ENCODE results near the gene MAN1C1.

DNA sequence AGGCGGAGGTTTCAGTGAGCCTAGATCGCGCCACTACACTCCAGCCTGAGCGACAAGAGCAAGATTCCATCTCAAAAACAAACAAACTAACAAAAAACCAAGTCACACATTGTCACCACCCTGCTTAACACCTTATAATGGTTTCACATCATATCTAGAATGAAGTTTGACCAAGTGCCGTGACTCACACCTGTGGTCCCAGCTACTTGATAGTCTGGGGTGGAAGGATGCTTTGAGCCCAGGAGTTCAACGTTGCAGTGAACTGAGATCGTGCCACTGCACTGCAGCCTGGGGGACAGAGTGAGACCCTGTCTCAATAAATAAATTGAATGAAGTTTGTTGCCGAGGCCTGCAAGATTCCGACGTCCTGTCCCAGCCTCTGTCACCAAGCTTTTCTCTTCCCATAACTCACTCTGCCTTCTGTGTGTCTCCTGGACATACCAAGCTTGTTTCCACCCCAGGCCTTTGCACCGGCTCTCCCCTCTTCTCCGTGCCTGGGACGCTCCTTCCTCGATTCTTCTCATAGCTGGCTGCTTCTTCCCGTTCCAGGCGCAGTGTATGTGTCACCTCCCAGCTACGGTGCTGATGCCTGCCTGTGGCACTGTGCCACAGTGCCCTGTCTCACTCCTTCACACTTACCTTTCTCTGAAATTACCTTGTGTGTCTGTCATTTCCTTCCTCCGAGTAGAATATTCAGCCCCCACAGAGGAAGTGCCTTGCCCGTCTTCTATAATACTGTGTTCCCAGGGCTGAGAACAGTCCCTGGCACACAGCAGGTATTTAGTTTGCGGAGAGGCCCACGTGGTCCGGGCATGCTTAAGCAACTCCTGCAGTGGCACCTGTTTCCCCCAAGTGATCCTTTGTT is 179.6 kb downstream of the MAN1C1 start:
- no peak for TF ChIP-seq EZH2 (IDR thresholded peaks at IDR 0.05; ENCODE audit: low read length, missing control alignments)
- TF ChIP-seq, protein P1, sequence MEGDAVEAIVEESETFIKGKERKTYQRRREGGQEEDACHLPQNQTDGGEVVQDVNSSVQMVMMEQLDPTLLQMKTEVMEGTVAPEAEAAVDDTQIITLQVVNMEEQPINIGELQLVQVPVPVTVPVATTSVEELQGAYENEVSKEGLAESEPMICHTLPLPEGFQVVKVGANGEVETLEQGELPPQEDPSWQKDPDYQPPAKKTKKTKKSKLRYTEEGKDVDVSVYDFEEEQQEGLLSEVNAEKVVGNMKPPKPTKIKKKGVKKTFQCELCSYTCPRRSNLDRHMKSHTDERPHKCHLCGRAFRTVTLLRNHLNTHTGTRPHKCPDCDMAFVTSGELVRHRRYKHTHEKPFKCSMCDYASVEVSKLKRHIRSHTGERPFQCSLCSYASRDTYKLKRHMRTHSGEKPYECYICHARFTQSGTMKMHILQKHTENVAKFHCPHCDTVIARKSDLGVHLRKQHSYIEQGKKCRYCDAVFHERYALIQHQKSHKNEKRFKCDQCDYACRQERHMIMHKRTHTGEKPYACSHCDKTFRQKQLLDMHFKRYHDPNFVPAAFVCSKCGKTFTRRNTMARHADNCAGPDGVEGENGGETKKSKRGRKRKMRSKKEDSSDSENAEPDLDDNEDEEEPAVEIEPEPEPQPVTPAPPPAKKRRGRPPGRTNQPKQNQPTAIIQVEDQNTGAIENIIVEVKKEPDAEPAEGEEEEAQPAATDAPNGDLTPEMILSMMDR (conservative IDR thresholded peaks at IDR 0.05 in 1 of 2, IDR thresholded peaks at IDR 0.05 in 1 of 2; ENCODE audit: low read depth in 1 of 2, low read length in 2 of 2): no peak

All from fibroblast of lung (primary cell).